Pancreas (tissue), 10 donors: Measurements from ENCODE around the gene CDKN1B. TPM values are rescaled to one million over a fixed set of nuclear protein-coding genes. Genes with fewer than 3 reads are reported as not detected.

ENCODE experiments used
- ATAC-seq, 4 donors: fragments of 200-7000 bp; cut with Tn5 transposase; one replicate each; pipeline versions ENCODE4 v1.8.0 to v1.9.1; 2020; ENCODE audit warnings: mild to moderate bottlenecking in 4 of 4, moderate library complexity in 4 of 4
- DNase-seq, 6 donors: peaks; one replicate each; pipeline ENCODE4 v3.0.0-alpha.2; 2020
- FAIRE-seq: peaks from 2 replicates; lab custom pipeline; 2012; peaks lifted over from hg19 to GRCh38; lab: Jason Lieb, UNC
- H3K27ac ChIP-seq, 4 donors: fragments of 200-600 bp; sonication (generic); 1 replicate in 3 of 4; 2 replicates in 1 of 4; pipeline versions ENCODE4 v1.5.0 to v1.8.0; 2020
- H3K27me3 ChIP-seq, 4 donors: fragments of 200-600 bp; one replicate each; pipeline ENCODE4 v1.8.0; 2021
- H3K36me3 ChIP-seq, 3 donors: fragments of 200-600 bp; sonication (generic) in 1 of 3; one replicate each; pipeline versions ENCODE4 v1.5.0 to v1.8.0; 2020 to 2021
- H3K4me1 ChIP-seq, 3 donors: fragments of 200-600 bp; one replicate each; pipeline ENCODE4 v1.8.0; 2021
- H3K4me3 ChIP-seq, 4 donors: fragments of 200-600 bp; sonication (generic) in 2 of 4; one replicate each; pipeline versions ENCODE4 v1.5.0 to v1.8.0; 2020 to 2021
- H3K9me3 ChIP-seq, 4 donors: fragments of 200-600 bp; one replicate each; pipeline ENCODE4 v1.8.0; 2021
- CTCF ChIP-seq, 4 donors: fragments of 200-600 bp; sonication (generic) in 3 of 4; IDR thresholded peaks; one replicate each; pipeline versions ENCODE4 v1.5.0 to v1.8.0; 2021; ENCODE audit warnings: antibody characterized with exemption in 4 of 4
- WGBS, 2 donors: extraction: QIAGEN DNeasy Blood & Tissue Kit; methylation state at CpG; one replicate each; pipeline ENCODE4 v1.1.7; 2013; 5-methylcytosine and 5-hydroxymethylcytosine counted together
- intact Hi-C, 3 donors: fragments of 100-400 bp; cut with DNase I; formaldehyde crosslinking; loops; one replicate each; pipeline versions ENCODE4 v1.11.1 to v1.14.2; 2022
- polyA plus RNA-seq, 2 donors: library from polyadenylated mRNA; stranded (reverse); fragments of 200-250 nt; gene quantifications; one replicate each; pipeline ENCODE4 v1.2.3, GENCODE V29; 2013
- total RNA-seq, 6 donors: library from RNA; stranded (reverse); fragmentation: NEBNext Ultra II Directional in 4 of 6; extraction: Animal tissue kit (Norgen Biotek cat#: 25700) in 4 of 6; gene quantifications; one replicate each; pipeline versions ENCODE4 v1.2.1 to v1.2.4, GENCODE V29; 2021 to 2023
- donor health status: healthy with polysubstance abuse.
- donor health status: DM: no; HTN: no; CAD: no; lungs with moderate emphysema.
- donor health status: DM: no; HTN: no; CAD: no.
- donor health status: control.
- donor health status: control.
- donor health status: Bipolar disorder and iron deficiency.
- donor health status: DM: yes; HTN: yes; CAD: no.
- donor health status: DM: no; HTN: no; CAD: no.
- donor health status: DM: no; HTN: no; CAD: no.
- donor health status: DM: yes; HTN: yes; CAD: no.

Gene CDKN1B
- total and polyA plus RNA-seq, 8 donors, result 12.1 to 23.7 (median 16.9) TPM

DNA sequence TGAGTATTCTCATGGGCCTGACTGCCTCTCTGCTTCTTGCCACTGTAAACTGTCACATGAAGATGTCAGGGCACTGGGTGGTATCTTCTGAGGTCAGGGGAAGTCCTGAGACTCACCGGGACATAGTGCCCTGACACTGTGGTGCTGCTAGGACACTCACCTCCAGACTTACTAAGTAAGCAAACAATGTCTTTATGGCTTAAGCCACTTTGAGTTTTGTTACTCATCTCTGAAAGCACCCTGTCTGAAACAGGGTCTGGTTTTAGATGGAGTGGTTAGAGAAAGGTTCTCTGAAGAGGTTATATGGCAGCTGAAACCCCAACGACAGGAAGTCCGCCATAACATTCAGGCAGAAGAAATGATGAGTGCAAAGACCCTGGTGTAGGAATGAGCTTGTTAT, 43.9 kb upstream of the CDKN1B start:
- intact Hi-C loops, result no loop called here
- Histone ChIP-seq H3K4me3 (no peak overlapping the region), H3K4me1 (no peaks in the 10 kb centered on the region), H3K36me3 (no peaks in the 10 kb centered on the region), H3K27ac (no peak overlapping the region), H3K27me3 (no peaks in the 10 kb centered on the region), H3K9me3 (no peaks in the 10 kb centered on the region)
- no peak for TF ChIP-seq CTCF (IDR thresholded peaks at IDR 0.05)
- FAIRE-seq, result no peak
- WGBS, 2 donors, result 91% methylated on average over 3 of the region's 3 CpGs
- no peak for ATAC-seq
- no peak for DNase-seq

DNA sequence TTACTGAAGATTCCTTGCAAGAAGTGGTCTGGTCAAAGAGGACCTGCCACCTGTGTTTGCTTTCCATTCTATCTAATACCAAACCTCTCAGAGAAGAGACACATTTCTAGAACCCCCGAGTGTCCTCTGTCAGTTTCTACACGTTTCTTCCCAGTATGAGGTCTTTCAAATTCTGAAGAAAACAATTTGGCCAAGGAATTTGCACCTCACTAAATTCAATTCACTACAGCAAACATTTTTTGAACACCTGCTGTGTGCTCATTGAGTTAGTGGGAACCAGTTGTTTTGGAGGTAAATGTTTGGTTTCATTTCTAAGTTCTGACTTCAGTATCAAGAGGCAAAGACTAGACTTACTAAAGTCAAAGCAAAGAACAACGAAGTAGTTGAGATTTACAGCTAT, 40.6 kb upstream of the CDKN1B start:
- Histone ChIP-seq H3K27ac (no peak overlapping the region), H3K27me3 (no peaks in the 10 kb centered on the region), H3K4me1 (no peaks in the 10 kb centered on the region), H3K36me3 (no peaks in the 10 kb centered on the region), H3K9me3 (no peaks in the 10 kb centered on the region), H3K4me3 (no peak overlapping the region)
- 40 to 45% methylated on average over 3 of the region's 3 CpGs for WGBS, 2 donors
- FAIRE-seq, result no peak
- ATAC-seq, result no peak
- intact Hi-C loops, result no loop called here
- TF ChIP-seq CTCF (IDR thresholded peaks at IDR 0.05), result no peak
- DNase-seq, result no peak

- WGBS, 2 donors, result 89 to 90% methylated on average over 5 of the region's 5 CpGs
- Histone ChIP-seq H3K27ac (no peak overlapping the region), H3K4me1 (no peaks in the 10 kb centered on the region), H3K36me3 (no peaks in the 10 kb centered on the region), H3K27me3 (no peaks in the 10 kb centered on the region), H3K9me3 (no peaks in the 10 kb centered on the region), H3K4me3 (no peak overlapping the region)
- intact Hi-C loops, result no loop called here
- ATAC-seq (no peak), FAIRE-seq (no peak), DNase-seq (no peak)
- no peak for TF ChIP-seq CTCF (IDR thresholded peaks at IDR 0.05)
Measured at GRCh38 chr12:12681061-12681765, 36.0 kb upstream of the CDKN1B start.

GRCh38 chr12:12682284-12682683, 34.9 kb upstream of the CDKN1B start:
- Histone ChIP-seq H3K9me3 (no peaks in the 10 kb centered on the region), H3K4me3 (no peak overlapping the region), H3K4me1 (no peaks in the 10 kb centered on the region), H3K36me3 (no peaks in the 10 kb centered on the region), H3K27me3 (no peaks in the 10 kb centered on the region), H3K27ac (no peak overlapping the region)
- TF ChIP-seq CTCF (IDR thresholded peaks at IDR 0.05), result no peak
- FAIRE-seq, result no peak
- intact Hi-C loops, result no loop called here
- no peak for DNase-seq
- ATAC-seq, result no peak

GRCh38 chr12:12683136-12683697, 34.0 kb upstream of the CDKN1B start:
- intact Hi-C loops, result no loop called here
- no peak for FAIRE-seq
- 76 to 84% methylated on average over 4 of the region's 4 CpGs for WGBS, 2 donors
- no peak for DNase-seq
- Histone ChIP-seq H3K36me3 (no peaks in the 10 kb centered on the region), H3K4me3 (no peak overlapping the region), H3K27ac (no peak overlapping the region), H3K9me3 (no peaks in the 10 kb centered on the region), H3K4me1 (no peaks in the 10 kb centered on the region), H3K27me3 (no peaks in the 10 kb centered on the region)
- TF ChIP-seq CTCF (IDR thresholded peaks at IDR 0.05), result no peak
- no peak for ATAC-seq
